HT-29 (cell line): ENCODE measurements around the gene CIDEB. TPM values are rescaled to one million over a fixed set of nuclear protein-coding genes. Genes with fewer than 3 reads are reported as not detected.

Experiments used
- DNase-seq: peaks from one replicate; pipeline ENCODE4 v3.0.0-alpha.2; 2015; ENCODE audit warnings: low spot score
- total RNA-seq: library from RNA; depleted of rRNA; stranded (reverse); fragments of >200 nt; shearing (Covaris generic); gene quantifications from 2 replicates; pipeline ENCODE4 v1.2.3, GENCODE V29; 2014

The CIDEB gene
- total RNA-seq, 1 experiment from 2014 or later: 2.3 TPM

DNA sequence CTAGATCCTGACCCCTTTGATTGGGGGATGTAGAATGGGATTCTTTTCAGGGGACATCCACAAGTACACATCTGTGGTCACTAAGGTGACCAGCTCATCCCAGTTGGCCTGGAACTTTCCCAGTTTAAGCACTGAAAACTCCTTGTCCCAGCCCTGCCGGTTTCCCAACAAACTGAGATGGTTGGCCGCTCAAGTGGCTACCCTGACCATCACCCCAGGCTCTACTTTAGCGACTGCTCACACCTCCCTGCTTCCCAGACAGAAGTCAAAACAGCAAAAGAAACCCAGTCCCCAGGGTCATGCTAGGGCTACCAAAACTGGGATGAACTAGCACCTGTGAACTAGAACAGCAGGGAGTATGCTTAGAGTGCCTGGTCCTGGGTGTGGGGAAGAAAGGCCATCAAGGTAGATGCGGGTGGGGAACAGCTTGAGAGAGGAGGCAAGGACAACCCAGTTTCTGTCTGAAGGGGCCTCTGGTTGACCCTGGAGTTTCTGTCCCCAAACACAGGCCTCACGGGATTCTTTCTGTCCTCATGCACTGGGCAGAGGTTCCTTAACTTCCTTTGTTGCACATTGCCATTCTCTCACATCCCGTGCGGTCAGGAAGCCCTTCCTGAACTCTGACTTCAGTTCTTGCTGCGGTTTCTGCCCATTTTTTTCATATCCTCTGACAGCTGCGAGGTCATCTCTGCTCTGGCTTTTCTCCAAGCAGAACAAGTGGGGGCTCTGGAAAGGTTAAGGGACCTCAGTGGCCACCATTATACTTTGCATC lies 5.1 kb upstream of the CIDEB start:
- DNase-seq: no peak

DNA sequence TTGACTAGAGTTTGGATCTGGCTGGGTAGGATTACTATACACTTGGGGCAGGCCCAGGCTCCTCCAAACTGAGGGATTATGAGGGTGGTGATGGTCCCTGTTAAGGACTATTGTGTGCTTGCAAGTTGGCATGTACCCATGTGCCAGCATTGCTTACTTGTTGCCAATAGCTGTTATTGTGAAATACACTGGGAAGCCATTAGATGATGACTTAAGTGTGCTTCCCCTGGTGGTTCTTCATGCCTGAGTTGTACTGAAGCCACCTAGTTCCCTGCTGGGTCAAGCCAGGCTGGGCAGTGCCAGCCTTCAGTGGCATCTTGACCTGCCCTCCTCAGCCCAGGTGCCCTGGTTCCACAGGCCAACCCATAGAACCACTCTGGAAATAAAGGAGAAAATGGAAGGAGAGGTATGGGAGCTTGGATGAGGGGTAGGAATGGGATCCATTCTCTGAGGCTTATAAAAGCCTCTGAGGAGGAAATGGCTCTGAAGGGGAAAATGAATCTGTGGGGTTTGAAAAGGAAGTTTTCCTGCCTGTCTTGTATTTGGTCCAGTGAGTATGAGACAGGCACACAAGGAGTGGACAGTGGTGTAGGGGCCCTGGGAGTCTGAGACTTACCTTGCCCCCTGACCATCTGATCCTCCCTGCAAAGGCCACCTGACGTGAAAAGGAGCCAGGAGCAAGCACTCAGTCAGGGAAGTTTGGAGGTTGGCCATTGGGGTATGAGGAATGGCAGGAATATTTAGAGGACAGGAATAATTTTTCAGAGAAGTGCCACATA lies 4.2 kb upstream of the CIDEB start:
- DNase-seq: no peak

DNA sequence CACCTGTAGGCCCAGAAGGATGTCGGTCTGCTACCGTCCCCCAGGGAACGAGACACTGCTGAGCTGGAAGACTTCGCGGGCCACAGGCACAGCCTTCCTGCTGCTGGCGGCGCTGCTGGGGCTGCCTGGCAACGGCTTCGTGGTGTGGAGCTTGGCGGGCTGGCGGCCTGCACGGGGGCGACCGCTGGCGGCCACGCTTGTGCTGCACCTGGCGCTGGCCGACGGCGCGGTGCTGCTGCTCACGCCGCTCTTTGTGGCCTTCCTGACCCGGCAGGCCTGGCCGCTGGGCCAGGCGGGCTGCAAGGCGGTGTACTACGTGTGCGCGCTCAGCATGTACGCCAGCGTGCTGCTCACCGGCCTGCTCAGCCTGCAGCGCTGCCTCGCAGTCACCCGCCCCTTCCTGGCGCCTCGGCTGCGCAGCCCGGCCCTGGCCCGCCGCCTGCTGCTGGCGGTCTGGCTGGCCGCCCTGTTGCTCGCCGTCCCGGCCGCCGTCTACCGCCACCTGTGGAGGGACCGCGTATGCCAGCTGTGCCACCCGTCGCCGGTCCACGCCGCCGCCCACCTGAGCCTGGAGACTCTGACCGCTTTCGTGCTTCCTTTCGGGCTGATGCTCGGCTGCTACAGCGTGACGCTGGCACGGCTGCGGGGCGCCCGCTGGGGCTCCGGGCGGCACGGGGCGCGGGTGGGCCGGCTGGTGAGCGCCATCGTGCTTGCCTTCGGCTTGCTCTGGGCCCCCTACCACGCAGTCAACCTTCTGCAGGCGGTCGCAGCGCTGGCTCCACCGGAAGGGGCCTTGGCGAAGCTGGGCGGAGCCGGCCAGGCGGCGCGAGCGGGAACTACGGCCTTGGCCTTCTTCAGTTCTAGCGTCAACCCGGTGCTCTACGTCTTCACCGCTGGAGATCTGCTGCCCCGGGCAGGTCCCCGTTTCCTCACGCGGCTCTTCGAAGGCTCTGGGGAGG lies 3.1 kb upstream of the CIDEB start, which contains the start of gene LTB4R:
LTB4R (plus strand) TSS at position 857 of the 959 bp plus-strand sequence. CDS start 4,150 bp downstream, outside the sequence.
- peak; percentile 41 for DNase-seq

DNA sequence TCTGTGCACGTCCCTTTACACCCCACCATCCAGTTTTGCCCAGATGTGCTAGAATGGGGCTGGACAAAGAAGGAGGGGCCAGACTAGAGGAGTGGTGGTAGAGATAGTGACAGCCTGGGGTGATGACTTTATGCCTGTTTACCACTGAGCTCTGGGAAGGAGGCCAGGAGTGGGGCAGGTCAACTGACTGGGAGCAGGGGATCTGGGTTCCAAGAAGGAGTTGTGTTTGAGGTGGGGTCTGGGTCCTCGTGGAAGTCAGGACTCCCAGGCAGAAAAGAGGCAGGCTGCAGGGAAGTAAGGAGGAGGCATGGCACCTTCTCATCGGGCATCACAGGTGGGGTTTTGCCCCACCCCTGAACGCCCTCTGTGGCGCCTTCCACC lies 2.5 kb upstream of the CIDEB start:
- no peak for DNase-seq

DNA sequence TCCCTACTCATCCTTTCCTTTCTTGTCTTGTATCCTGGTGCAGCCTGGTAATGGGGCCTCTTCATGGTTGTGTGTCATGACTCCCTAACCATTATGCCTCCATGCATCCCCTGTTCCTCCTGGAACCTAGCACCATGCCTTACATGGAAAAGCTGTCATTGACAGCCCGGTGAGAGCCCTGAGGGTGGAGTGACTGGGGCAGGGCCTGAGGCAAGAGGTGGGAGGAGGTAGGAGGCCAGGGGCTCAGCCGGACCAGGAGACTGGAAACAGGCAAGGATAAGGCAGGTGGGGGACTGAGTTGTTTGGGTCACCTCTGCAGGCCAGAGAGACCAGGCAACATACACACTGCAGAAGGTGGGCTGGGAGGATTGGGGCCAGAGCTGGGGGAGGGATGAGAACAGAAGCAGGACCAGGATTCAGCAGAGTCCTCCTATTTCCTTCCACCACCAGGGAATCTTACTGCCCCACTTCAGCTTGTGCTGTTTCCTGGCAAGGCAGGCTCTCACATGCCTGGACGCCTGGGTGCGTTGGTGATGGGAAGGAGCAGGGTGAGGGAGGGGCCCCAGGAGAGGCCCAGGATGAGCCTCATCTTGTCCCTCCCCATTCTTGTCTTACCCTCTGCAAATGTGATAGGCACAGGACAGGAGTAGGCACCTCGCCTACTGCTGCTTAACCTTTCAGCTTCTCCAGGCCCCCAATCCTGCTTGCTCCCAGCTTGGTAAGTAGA lies 1.9 kb upstream of the CIDEB start, which contains the start of gene LTB4R2:
LTB4R2 (plus strand) TSS at position 603 of the 727 bp plus-strand sequence. CDS start 525 bp downstream, outside the sequence.
- no peak for DNase-seq

DNA sequence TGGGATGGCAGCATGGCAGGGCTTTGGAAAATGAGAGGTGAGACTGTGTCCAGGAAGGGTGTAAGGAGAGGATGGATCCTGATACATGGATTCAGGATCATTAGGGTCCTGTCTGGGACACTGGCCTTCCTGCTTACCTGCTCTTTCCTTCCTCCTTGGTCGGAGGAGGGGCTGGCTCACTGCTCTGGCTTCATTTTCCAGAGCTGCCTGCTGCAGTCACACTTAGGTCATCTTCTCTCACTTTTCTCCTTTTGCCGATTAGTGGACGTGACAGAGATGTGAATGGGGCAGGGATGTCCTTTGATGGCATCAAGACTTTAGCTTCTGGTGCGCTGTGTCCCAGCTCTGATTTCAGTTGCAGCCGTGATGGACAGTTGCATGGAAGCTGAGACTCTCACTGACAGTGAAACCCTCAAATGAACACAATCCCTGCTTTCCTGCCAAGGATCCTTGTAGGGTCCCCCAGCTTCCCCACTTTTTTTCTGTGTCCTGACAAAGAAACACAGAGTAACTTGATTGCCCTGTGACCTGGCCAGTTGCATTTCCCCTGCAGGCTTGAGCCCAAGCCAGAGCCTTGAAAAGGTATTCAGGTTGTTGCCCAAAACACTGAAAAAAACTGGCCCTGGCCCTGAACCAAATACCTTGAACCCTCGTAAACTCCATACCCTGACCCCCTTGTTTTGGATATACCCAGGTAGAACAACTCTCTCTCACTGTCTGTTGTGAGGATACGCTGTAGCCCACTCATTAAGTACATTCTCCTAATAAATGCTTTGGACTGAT lies 756 bp upstream of the CIDEB start:
- no peak for DNase-seq

DNA sequence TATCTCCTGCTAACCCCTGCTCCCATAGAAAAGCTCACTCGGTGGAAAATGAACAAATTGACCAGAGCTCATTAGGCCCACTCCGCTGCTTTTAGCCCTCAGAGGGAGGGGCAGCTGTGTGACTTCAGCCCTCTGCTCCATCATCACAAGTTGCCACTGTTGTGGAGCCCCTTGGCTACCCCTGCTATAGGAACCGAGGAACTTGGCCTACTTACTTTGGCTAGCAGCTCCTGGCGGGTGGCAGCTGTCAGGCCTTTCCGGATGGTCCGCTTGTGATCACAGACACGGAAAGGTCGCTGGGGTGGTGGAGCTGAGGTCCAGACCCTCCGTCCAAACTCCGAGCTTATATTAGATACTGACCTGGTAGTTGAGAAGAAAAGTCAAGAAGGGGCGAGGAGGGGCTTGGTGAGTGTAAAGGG lies 612 bp downstream of the CIDEB start:
- no peak for DNase-seq

DNA sequence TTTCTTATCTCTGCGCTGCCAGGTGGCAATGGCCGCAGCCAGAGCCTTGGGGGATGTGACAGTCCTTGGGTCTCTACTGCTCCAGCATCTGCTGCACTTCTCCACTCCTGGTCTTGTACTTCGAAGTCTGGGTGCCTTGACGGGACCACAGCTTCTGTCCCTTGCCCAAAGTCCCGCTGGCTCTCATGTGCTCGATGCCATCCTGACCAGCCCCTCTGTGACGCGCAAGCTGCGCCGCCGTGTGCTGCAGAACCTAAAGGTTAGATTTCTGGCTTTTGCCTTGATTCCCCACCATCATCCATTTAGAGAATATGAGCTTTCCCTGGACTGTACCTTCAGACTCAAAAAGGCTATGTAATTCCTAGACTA lies 3.8 kb downstream of the CIDEB start:
- DNase-seq: no peak

DNA sequence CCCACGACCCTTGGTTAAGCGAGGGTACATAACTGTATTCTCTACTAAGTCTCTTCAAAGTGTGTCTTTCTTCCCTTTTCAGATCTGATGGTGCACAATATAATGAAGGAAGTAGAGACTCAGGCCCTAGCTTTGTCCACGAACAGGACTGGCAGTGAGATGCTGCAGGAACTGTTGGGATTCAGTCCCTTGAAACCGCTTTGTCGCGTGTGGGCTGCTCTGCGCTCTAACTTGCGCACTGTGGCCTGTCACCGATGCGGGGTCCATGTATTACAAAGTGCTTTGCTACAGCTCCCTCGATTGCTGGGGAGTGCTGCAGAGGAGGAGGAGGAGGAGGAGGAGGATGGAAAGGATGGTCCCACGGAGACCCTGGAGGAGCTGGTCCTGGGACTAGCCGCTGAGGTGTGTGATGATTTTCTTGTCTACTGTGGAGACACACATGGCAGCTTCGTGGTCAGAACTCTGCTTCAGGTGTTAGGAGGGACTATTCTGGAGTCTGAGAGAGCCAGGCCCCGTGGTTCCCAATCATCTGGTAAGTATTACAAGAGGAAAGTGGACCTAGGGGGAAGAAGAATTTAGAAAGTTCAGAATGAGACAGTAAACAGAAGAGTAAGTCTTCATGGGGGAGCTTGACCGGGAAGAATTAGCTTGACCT lies 7.3 kb downstream of the CIDEB start:
- DNase-seq: no peak

DNA sequence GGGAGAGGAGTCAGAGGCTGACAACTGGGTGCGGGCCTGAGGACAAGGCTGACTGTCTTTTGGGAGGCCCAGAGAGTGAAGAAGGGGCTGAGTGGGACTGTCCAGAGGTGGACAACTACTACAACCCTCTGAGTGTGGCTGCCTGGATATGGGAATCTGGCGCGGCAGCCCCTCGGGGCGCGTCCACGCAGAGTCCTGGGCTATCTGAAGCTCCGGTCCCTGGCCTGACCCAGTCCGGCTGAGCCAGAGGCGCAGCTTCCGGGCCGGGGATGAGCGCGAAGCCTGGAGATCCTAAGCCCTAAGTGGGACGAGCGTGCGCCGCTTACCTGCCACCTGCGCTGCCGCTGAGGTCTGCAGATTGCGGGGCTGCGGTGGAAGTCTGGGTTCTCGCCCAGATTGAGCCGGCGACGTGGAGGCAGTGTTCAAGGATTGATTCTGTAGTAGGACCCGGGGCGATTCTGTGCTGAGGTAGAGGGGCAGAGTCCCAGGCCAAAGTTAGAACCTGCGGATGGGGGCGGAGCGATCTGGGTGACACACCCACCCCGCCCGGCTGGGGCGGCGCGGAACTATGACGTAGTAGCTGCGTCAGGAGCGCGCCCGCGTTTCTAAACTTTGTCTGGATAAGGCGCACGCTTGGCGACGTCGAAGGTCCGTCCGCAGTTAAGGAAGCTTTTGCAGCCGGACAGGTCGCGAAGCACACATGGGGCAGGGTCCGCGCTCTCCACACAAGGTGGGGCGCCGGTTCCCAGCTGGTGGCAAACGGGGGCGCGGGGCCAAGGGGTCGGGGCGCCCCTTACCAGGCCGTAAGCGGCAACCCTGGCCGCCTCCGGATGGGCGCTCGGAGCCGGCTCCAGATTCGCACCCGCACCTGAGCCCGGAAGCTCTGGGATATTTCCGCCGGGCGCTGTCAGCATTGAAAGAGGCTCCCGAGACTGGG lies 8.3 kb downstream of the CIDEB start, which contains the start of the genes DHRS1 and NOP9:
DHRS1 (minus strand) TSS at position 526 of the 937 bp plus-strand sequence. CDS start 674 bp downstream, outside the sequence.
NOP9 (plus strand) TSS at position 596 of the 937 bp plus-strand sequence; CDS start at position 701, 105 bp downstream.
- peak; percentile 89 for DNase-seq

DNA sequence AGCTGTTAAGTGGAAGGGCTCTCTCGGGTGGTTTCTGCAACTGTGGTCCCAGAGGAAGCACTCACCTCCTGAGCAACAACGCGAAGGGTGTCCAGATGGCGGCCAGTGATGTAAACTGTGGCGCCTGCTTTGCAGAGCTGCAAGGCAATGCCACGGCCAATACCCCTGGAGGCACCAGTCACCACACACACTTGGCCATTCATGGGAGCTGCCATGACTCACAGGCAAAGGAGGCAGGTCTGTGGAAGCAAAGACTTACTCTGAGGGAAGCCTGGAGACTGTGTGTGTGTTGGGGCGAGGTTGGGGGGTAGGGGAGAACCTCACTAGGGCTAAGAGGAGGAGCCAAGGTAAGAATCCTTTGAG lies 8.9 kb downstream of the CIDEB start:
- peak; percentile 43 for DNase-seq

DNA sequence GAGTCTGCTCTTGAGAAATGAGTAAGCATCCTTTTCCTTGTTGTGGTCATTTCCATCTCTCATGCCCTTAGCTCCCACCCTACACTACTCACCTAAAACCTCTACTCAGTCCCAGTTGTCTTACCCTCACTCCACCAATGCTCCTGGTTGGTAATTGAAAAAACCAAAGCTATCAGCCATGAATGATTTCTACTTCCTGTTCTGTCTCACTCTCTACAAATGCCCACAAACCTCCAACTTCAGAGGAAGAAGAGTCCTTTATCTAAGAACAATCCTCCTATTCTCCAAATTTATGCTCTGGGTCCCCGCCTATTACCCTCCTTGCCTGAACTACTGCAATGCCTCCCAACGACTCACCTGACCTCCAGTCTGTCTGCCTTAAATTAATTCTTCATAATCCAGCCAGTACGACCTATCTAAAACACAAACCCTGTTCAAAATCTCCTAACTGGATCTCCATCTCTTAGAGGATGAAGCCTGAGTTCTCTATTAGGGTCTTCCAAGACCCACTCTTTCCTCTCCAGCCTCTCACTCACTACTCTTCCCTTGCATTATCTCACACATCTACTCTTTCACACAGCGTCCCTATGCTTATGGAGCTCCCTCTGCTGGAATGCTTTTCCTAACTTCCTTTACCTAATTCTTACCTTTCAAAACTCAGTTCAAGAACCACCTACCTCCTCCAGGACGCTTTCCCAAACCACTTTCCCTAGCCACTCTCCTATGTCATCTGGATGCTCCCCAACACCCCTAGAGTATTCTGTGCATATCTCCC lies 10.4 kb downstream of the CIDEB start:
- peak; percentile 59 for DNase-seq

DNA sequence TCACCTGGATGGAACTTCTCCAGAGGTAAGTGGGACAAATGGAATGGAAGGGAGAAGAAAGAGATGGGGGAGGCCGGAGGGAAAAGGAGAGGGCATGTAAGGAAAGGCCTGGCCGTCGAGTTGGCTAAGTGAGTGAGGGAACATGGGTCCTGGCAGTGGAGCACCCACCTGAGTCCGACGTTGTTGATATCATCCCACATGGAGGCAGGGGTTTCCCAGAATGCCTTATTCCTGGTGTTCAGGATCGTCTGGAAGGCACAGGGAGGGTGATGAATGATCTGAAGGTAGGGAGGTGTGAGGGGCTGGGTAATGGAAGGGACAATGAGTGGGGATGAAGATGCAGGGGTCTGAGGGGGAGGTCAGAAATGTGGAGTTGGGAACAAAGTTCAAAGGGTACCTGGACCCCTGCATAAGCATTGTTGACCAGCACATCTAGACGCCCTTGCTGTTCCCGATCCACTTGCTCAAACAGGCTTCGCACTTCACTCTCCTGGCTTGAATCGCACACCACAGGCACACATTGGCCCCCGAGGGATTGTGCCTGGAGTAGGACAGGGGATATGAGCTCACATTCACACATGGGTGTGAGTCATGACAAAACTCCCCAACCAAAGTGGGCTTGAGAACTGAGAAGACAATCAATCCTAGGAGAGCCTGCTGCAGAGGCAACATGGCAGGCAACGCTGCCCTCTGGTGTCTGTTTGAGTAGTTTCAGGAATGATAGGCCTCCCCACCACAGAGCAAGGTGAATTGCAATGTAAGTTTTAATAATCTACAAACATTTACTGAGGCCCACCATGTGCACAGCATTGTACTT lies 11.2 kb downstream of the CIDEB start:
- DNase-seq: peak; percentile 59

DNA sequence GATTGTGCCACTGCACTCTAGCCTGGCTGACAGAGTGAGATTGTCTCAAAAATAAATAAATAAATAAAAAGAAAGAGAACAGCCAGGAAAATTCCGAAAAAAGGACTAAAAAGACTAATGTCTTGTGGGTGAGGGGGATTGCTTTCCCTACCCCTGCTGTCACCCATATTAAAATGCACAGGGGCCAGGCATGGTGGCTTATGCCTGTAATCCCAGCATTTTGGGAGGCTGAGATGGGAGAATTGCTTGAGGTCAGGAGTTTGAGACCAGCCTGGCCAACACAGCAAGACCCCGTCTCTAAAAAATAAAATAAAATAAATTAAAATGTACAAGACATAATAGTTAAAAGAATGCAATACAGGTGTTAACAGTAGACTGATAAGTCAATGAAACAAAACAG lies 14.3 kb downstream of the CIDEB start:
- DNase-seq: no peak

DNA sequence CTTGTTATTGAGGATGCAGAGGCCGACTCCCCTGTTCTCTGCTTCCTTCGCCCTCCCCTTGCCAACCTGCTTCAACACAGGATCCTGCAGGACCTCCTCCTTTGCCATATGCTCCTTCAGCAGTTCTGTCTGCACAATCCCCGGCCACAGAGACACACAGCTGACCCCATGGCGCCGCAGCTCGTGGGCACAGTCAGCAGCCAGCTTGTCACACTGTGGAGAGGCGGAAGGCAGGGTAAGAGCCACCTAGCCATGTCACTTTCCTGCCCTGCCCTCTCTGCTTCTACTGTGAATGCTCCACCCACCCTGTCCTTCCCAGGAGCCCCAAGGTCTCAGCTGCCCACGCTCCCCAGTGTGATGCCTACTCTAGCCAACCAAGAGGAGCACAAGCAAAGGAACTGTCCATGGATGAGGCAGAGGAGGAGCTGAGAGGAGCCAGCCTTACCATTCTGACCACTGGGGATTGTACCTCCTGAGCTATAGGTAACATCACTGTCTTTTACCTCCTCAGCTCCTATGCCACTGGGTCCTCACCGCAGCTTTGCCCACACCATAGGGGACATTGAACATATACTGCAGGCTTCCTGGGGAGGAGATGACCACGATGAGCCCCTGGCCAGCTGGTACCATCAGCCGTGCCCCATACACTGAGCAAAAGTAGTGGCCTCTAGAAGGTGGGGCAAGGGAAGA lies 15.5 kb downstream of the CIDEB start:
- no peak for DNase-seq
